Stimulated activated CD4-positive, alpha-beta T cell treated with anti-CD3 and anti-CD28 coated beads, TNF-alpha, amount 100 ng/mL, for 48 hours (primary cell): ENCODE measurements around the gene LITAF.

ENCODE experiments used
- DNase-seq, 3 donors: peaks; one replicate each; pipeline ENCODE4 v3.0.0-alpha.2; 2020; ENCODE audit warnings: low read depth in 3 of 3

LITAF gene

DNA sequence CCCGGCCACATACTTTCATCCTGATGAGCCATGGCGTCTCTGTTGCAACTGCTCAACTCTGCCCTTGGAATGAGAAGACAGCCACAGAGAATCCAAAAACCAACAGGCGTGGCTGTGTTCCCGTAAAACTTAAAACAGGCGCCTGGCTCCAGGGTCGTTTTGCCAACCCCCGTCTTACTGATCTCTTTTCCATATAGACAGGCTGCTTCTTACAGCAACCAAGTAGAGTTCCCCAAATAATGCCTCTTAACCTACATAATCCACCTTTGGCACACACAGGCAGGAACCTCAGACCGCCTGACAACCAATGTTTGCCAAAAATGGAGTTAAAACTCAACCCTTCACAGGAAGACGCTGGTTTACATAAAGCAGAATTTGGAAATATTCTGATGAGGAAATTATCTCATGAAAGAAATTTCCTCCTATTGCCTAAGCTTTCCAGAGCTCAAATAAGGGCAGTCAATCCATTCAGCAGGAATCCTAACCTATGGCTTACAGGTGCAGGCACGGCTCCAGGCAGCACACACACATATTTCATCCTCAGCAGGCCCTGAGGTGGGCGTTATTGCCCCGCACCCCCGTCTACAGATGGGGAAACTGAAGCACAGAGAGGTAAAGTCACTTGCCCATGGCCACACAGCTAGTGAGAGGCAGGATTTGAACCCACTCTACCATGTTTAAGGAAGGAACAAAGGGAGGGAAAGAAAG lies 35.8 kb downstream of the LITAF start:
- no peak for DNase-seq

DNA sequence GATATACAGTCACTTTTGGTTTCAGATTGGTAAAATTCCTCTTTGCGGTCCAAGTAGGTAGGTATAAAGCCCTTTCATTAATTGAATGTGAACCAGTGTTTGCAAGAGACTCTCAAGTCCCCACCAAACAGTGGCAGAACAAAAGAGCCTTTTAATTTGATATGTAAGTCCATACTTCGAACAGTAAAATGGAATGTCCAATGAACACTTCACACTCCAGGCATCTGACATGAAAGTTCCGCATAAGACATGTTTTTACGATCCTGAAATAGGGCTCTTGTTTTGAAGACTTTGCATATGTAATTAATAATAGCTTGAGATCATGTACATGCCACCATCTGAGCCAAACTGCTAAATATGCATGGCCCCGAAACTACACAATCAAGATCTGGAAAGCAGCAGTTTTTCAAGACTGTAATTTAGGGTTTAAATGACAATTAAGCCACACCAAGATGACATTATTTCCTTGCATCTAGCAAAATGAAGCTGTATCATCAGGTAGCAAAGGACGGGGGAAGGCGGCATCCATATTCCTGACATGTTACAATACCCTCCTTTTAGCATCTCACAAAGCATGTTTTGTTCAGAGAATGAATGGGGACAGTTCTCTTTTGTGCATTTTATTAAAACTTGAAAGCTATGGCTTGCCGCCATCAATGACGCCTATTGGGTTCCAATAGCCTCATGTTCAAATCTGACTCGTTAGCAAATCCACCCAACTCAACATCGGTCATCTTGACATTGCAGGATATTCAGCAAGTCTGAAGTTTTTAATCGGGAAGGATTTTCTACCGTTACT lies 39.4 kb downstream of the LITAF start:
- DNase-seq, result no peak

DNA sequence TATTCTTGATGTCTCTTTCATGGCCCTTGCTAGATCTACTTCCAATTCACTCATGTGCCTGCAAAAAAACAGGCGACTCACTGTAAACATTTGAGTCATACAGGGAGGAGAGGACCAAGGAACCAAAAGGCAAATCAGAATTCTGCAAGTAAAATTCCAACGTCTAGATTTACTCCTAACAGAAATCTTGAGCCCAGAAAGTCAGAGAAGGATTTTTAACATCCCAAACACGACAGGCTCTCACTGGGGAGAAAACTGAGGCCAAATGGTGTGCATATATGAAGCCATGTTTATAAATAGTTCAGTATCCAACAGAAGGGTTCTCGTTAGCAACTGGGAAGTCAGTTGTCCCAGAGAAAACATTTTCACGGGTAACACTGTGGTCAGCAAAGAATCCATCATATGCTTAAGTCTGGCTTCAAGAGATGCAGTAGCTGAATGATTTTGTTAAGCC lies 40.1 kb downstream of the LITAF start:
- no peak for DNase-seq

DNA sequence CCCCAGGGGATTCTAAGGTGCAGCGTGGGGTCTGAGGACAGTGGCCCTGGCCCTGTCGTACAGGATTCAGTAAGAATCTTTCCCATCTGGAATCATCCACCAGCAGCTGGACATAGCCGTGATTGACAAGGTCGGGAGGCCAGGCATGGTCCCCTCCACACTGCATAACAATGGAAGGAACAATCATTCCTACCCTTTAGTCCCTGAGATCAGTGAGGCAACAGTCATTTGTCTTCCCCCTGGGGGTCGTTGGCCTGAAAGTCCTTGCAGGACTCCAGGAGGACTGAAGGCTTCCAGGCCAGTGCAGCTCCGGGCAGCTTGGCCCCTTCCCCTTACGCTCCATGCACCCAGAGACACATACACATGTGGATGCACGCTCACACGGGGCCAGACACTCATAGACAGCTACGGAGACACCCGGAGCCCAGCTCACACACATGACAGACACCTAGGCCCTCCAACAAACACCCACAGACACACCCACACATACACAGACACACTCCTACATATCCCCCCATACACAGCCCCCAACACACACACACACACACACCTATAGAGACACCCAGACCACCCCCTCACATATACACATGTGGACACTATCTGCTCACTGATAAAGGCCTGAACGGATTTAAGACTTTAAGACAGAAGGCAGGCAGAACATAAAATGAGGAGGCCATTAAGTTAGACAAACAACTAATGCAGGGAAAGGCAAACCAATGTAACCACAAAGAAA lies 42.9 kb downstream of the LITAF start:
- DNase-seq, result no peak

DNA sequence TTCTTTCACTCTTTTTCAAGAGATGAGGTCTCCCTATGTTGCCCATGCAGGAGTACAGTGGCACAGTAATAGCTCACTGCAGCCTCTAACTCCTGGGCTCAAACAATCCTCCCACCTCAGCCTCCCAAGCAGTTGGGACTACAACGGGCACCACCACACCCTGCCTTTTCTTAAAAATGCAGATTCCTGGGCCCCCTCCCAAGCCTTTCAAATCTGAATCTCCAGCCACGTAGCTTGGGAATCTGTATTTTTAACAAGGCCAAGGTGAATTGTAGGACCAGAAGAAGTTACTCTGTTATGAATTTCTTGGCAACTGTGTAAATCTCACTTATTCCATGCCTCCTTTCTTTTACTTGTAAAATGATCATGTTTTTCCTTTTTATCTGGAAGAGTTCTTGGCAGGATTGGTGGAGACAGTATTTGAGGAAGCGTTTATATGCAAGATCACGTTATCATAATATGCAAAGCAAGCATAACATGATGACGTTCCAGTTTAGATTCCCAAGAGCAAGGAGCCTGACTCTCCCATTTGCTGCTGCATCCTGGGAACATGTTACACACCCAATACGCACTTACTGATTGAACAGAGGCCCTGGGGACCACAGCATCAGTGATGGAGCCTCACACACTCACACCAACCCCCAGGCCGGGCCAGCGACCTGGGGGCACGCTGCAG lies 44.5 kb downstream of the LITAF start:
- DNase-seq, result no peak

DNA sequence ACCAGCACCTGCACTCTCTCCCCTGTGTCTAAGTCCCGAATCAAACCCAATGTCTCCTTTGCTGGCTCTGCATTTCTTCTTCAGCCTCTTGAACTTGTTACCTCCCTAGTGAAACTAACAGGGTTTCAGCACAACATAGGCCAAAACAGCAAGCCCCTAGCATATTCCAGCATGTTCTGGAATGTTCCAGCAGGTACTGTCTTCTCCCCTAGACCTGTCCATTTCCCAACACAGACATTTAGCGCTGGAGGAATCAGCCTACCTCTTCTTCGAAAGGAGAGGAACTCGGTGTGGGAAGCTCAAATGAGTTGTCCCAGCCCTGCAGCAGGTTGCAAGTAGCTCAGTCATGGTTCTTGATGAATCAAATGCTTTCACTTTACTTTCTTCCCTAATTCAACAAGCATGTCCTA lies 47.1 kb downstream of the LITAF start:
- DNase-seq, result no peak

DNA sequence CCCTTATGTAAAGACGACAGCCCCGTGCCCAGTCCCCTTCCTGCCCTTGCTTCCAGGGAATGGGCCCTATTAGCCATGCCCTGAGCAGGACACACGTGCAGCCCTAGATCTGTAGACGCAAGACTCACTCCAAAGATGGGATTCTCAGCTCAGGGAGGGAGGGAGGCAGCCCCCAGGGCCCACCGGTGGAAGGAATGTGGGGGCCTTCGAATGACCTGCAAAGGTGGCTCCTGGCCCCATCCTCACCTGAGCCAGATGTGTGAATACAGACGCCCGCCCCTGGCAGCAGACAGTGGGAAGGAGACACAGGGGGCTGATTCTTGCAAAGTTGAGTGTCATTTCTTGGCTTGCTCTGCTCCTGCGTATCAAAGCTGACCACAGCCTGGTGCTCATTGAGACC lies 47.8 kb downstream of the LITAF start:
- no peak for DNase-seq

DNA sequence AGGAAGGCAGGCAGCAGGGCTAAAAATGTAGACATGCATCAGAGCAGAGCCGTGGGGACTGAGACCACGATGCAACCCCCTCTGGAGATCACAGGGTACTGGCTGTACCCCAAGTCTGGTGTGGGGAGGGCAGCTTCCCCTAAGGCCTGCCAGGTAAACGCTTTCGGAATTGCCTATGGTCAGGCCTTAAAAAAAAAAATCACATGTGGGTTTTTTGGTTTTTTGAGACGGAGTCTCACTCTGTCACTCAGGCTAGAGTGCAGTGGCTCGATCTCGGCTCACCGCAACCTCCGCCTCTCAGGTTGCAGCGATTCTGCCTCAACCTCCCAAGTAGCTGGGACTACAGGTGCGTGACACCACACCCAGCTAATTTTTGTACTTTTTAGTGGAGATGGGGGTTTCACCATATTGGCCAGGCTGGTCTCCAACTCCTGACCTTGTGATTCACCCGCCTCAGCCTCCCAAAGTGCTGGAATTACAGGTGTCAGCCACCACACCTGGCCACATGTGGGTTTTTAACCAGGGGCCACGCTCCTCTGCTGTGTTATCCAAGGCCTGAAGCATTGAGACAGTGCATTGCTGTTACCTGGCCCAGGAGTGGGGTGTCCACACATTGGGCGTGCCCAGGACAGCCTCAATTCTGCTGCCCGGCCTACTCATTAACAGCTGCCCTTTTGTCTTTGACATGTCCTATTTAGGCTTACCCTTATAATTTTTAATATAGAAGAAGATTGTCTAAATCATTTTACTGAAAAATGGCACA lies 50.4 kb downstream of the LITAF start:
- no peak for DNase-seq

DNA sequence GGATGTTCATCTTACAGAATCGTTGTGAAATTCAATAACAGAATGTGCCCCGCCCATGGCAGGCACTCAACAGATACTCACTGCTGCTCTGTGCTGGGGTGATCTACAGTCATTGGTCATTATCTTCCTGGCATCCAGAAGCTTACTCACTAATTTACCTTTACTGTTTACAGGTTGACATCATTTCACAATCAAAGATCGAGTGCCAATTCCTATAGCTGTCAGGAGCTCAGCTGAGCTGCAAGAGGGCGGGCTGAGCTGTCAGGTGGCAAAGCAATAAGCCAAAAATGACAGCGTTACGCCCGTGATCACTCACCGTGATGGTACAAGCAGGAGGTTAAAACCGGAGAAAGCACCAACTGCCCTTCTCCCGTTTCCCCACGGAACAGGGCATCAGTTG lies 51.2 kb downstream of the LITAF start:
- no peak for DNase-seq

DNA sequence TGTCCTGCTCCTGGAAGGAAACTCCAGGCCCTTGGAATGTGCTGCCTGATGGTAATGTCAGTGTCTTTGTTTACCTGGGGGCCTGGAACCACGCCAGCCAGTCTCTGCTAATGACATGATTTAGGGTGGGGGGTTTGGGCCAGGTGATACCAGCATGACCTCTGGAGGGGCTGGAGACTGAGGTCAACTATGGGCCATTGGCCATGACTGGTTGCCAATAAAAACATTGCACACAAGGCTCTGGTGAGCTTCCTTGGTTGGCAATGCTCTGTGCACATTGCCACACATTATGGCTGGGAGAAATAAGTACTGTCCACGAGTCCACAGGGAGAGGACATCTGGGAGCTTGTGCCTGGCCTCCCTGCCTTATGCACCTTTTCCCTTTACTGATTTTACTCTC lies 52.5 kb downstream of the LITAF start:
- DNase-seq, result no peak

DNA sequence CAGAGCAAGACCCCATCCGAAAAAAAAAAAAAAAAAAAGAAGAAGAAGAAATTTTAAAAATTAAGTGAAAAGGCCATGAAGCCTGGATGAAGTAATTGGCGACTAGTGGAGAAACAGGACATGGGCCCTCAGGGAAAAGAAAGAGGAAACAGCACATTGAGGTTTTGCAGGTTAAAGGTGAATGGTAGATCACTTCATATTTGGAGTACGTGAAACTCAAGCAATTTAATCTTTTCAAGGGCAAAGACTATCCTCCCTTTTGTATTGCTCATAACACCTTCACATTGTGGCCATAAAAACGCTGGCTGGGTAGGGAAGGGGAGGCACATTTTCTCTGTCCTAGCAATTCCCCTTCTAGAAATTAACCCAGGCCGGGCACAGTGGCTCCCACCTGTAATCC lies 53.1 kb downstream of the LITAF start:
- DNase-seq, result no peak

DNA sequence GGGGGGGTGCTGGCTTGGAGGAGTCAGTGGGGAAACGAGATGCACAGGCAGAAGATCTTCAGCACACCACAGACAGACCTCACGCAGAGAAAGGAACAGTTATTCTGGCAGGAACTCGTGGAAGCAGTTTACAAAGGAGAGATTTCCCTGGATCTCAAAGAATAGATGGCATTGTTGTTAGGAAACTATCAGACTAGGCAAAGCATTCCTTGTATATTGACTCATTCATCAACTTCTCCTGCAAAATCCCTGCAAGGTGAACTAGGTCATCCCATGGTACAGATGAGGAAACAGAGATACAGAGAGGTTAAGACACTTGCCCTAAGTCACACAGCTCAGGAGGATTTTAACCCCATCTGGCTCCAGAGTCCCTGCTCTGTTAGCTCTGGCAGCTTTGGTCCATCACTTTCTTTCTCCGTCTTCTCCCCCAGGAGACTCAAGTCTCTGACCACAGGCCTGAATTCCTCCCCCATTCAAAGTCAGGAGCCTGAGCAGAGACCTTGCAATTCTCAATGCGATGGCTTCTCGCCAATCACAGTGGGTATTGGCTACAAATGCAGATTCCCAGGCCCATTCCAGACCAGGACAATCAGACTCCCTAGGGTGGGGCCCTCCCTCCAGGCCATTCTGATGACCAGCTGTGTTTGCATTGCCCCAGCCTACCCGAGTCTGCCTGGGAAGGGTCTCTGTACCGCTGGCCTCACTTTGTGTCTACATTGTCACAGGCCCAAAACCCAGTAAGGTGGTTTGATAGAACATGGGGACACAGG lies 56.4 kb downstream of the LITAF start:
- DNase-seq, result no peak

DNA sequence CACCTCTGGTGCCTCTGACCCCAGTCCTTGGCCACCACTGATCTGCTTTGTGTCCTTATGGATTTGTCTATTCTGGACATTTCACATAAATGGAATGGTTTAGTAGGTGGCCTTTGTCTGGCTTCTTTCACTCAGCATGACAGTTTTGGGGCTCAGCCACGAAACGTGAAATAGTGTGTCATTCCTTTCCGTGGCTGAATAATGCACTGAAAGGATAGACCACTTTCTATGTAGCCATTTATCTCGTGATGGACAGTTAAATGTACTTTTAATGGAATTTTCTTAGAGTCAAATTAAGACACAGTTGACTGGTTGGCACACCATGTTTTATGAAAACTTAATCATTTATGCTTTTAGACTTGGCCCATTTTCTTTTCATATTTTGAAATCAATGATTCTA lies 57.4 kb downstream of the LITAF start:
- no peak for DNase-seq

DNA sequence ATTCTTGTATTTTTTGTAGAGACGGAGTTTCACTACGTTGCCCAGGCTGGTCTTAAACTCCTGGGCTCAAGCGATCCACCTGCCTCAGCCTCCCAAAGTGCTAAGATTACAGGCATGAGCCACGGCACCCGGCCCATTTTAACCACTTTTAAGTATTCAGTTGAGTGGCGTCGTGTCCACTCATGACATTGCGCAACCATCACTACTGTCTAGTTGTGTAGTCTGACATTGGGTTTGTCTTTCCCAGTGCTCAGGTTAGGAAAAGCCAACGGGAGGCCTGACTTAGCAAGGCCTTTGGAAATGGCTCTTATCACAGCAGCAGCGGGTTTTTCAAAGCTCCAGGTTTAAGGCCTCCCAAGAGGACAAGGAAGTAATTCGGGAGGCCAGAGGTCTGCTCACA lies 58.7 kb downstream of the LITAF start:
- no peak for DNase-seq

DNA sequence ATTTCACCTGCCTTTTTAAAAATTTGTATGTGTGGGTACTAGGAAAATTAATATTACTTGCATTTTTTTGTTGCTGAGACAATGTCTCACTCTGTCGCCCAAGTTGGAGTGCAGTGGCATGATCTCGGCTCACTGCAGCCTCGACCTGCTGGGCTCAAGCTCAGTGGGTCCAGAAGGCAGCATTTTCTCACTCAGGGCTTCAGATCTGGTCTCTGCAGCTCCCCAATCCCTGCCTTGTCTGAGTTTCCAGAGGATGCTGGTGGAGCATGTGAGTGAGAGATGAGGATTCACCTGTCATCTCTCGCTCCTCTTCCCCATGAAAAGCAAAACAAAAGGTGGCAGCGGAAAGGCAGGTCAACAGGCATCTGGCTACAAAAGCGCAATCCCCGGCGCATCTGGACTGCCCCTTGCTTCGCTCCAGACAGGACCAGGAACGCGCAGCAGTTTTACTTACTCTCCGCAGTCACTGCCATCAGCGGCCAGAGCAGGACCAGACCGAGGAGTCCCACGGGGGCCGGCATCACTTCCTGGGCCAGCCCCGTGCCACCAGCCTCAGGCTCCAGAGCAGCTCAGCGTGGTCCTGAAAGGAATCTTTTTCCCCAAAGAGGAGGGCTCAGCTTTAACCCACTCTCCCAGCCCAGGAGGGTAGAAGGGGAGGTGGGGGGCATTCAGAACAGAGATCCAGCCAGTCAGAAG lies 59.9 kb downstream of the LITAF start:
- DNase-seq, result no peak

DNA sequence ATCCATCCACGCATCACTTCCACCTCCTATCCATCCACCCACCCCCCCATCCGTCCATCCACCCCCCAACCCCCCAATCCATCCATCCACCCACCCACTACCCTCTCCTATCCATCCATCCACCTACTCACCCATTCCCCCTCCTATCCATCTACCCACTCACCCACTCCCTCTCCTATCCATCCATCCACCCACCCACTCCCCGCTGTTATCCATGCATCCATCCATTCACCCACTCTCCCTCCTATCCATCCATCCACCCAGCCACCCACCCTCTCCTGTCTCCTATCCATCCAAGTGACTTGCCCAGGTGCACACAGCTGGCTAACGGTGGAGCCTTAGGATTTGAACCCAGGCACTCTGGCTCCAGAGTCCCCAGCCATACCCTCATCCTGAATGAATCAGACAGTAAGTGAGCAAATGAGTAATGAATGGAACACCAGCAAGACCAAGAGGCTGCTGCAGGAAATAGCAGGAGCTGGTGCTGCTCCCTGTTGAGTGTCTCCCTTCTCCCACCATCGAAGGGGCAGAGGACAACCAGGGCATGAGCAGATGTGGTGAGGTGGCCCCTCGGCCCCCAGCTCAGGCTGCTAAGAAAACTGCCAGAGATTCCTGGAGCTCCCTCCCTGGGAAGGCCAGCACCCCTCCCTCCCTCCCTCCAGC lies 62.5 kb downstream of the LITAF start:
- DNase-seq, result no peak

DNA sequence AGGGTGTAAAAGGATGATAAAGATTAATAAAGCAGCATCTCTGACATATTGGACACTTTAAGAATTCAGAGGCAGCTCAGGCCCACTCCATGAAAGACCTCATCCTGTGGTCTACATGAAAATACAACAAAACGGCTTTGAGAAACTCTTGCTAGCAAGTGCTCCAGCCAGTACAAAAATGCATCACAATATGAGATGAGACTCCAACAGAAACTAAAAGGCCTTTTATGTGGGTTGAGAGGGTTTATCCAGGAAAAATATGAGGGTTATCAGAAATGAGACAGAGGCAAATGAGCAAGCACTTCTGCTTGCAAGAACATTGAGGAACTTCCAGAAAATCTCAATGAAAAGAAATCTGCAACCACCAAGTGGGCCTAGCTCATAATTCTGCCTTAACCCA lies 65.7 kb downstream of the LITAF start:
- no peak for DNase-seq

DNA sequence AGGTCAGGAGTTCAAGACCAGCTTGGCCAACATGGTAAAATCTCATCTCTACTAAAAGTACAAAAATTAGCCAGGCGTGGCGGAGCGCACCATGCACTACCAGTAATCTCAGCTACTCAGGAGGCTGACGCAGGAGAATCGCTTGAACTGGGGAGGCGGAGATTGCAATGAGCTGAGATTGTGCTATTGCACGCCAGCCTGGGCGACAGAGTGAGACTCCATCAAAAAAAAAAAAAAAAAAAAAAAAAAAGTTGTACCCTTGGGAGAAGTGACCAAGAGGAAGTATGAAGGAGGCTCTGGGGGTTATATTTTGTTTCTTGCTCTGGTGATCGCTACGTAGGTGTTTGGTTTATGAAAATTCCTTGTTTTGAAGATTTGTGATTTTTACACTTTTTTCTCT lies 66.3 kb downstream of the LITAF start:
- no peak for DNase-seq

DNA sequence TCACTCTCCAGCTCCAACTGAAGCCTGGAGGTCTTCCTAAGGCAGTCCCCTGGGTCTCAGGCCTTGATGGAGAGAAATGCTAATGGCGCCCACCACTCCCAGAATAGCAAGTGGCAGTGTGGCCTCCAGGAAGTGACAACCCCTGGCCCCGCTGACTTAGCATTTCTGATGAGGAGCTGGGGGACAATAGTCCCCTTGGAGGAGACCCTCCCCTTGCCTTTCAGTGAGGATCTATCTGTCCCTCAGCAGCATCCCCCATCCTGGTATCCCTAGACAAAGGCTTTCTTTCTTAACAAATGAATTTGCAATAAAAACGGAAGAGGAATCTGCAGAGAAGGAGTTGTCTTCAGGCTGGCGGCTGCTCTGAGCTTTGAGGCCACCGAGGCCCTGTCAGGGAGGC lies 68.8 kb downstream of the LITAF start:
- DNase-seq, result no peak
